ENCODE measurements around the gene KCND3. TPM values are rescaled to one million over a fixed set of nuclear protein-coding genes. Genes with fewer than 3 reads are reported as not detected.

Gene KCND3
- total and polyA plus RNA-seq, 2 donors (not counting 3 experiments of a cell fraction or from before 2014, with no cell fraction given), result 0.03 TPM; not detected in 1

DNA sequence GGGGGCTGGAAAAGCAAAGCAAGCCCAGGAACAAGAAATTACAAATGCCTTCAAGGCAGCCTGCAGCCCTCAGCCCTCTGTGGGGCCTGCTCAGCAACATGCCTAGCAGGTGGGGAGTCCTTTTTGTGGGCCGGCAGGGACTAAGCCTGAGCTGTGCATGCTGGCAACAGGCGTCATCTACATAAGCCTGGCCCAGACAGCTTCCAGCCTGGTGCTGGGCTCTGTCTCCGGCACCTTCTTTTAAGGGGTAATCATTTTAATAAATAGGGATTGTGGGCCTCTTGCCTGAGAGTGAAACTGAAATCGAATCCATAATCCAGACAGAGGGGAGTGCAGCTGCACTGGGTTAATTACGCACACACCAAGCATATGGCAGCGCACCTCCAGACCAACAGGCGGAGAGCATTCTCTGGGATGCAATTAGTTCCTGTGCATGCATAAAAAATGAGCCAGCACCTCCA lies 137.2 kb downstream of the KCND3 start:
- ChIA-PET CTCF (no interaction called here), POLR2A (no interaction called here)
- Histone ChIP-seq H3K9me1 (replicated peaks; ENCODE audit: control insufficient read depth, extremely low read depth, insufficient read depth, low read length) (no peaks in the 10 kb centered on the region), H3K4me1 (ENCODE audit: control insufficient read depth, extremely low read depth, insufficient read depth, low read length) (no peaks in the 10 kb centered on the region), H4K20me1 (replicated peaks; ENCODE audit: control insufficient read depth, extremely low read depth, insufficient read depth, low read length) (no peaks in the 10 kb centered on the region), H3K9ac (replicated peaks; ENCODE audit: extremely low read depth, insufficient read depth, low read length) (no peak overlapping the region), H3K27me3 (ENCODE audit: control insufficient read depth in 2 of 2, insufficient read depth in 2 of 2, low read length in 2 of 2) (no peaks in the 10 kb centered on the region), H3K4me3 (replicated peaks in 1 of 3; ENCODE audit: insufficient read depth in 1 of 3, low read depth in 1 of 3, low read length in 3 of 3) (no peak overlapping the region), H3K79me2 (ENCODE audit: control insufficient read depth, insufficient read depth, low read length) (no peaks in the 10 kb centered on the region), H3K27ac (ENCODE audit: insufficient read depth, low read depth, low read length) (no peak overlapping the region), H3K36me3 (ENCODE audit: control insufficient read depth in 2 of 2, extremely low read depth in 1 of 2, insufficient read depth in 2 of 2, low read length in 2 of 2) (no peaks in the 10 kb centered on the region), H3K9me3 (replicated peaks; ENCODE audit: control insufficient read depth, insufficient read depth, low read length) (no peaks in the 10 kb centered on the region), H3K4me2 (ENCODE audit: insufficient read depth, low read length) (no peak overlapping the region), H2AFZ (ENCODE audit: low read depth, low read length) (no peak overlapping the region)
- no peak for FAIRE-seq
- DNase-seq (ENCODE audit: low read depth, low spot score), result no peak
- intact Hi-C loops (cut with micrococcal nuclease) (no loop called here), dilution Hi-C loops (cut with MboI; ENCODE audit: extremely low pct_ligation_motif_present, low sequenced_read_pairs) (no loop called here)
- TF ChIP-seq FOS (IDR thresholded peaks at IDR 0.05; ENCODE audit: borderline replicate concordance, insufficient read depth, low read length), result no peak
- TF ChIP-seq MYC (IDR thresholded peaks at IDR 0.05; ENCODE audit: low read depth, low read length), result no peak
- no peak for TF ChIP-seq POLR2AphosphoS5 (IDR thresholded peaks at IDR 0.05; ENCODE audit: insufficient read depth, low read depth, low read length)
- TF ChIP-seq, protein P1, sequence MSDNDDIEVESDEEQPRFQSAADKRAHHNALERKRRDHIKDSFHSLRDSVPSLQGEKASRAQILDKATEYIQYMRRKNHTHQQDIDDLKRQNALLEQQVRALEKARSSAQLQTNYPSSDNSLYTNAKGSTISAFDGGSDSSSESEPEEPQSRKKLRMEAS (IDR thresholded peaks at IDR 0.05; ENCODE audit: insufficient read depth, insufficient read length), result no peak
- no peak for TF ChIP-seq JUN (IDR thresholded peaks at IDR 0.05; ENCODE audit: borderline replicate concordance, insufficient read depth, insufficient read length, low read depth)
- BruUV-seq (replicated peaks), result no TSS peak

DNA sequence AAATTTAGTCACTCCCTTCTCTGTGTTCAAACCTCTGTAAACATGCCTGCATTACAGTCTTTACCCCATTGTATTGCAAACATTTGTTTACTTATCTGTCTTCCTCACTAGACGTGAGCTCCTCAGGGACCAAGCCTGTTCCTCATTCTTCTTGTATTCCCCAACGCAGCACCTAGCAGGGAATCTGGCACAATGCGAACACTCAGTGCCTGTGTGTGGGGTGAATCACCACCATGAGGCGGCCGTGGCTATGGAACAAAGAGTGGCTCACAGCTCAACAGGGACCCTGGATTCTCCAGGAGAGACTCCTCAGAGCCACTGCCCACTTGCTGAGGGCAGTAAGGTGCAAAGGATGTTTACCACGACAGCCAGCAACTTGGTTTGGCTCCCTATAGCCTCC lies 137.9 kb downstream of the KCND3 start:
- intact Hi-C loops (cut with micrococcal nuclease) (no loop called here), dilution Hi-C loops (cut with MboI; ENCODE audit: extremely low pct_ligation_motif_present, low sequenced_read_pairs) (no loop called here)
- FAIRE-seq (no peak), DNase-seq (ENCODE audit: low read depth, low spot score) (no peak)
- H3K9me1 ChIP-seq (replicated peaks; ENCODE audit: control insufficient read depth, extremely low read depth, insufficient read depth, low read length), result no peaks in the 10 kb centered on the region
- no peak overlapping the region for H3K27ac ChIP-seq (ENCODE audit: insufficient read depth, low read depth, low read length)
- H2AFZ ChIP-seq (ENCODE audit: low read depth, low read length), result no peak overlapping the region
- no peak overlapping the region for H3K4me3 ChIP-seq (replicated peaks in 1 of 3; ENCODE audit: insufficient read depth in 1 of 3, low read depth in 1 of 3, low read length in 3 of 3)
- no peaks in the 10 kb centered on the region for H4K20me1 ChIP-seq (replicated peaks; ENCODE audit: control insufficient read depth, extremely low read depth, insufficient read depth, low read length)
- no TSS peak for BruUV-seq (replicated peaks)
- H3K36me3 ChIP-seq (ENCODE audit: control insufficient read depth in 2 of 2, extremely low read depth in 1 of 2, insufficient read depth in 2 of 2, low read length in 2 of 2), result no peaks in the 10 kb centered on the region
- CTCF ChIA-PET, result no interaction called here
- H3K4me1 ChIP-seq (ENCODE audit: control insufficient read depth, extremely low read depth, insufficient read depth, low read length), result no peaks in the 10 kb centered on the region
- no peak overlapping the region for H3K4me2 ChIP-seq (ENCODE audit: insufficient read depth, low read length)
- POLR2A ChIA-PET, result no interaction called here
- H3K79me2 ChIP-seq (ENCODE audit: control insufficient read depth, insufficient read depth, low read length), result no peaks in the 10 kb centered on the region
- no peak for TF ChIP-seq MYC (IDR thresholded peaks at IDR 0.05; ENCODE audit: low read depth, low read length)
- TF ChIP-seq EZH2 (IDR thresholded peaks at IDR 0.05; ENCODE audit: borderline replicate concordance, low read depth, low read length, severe bottlenecking), result no peak
- no peak for TF ChIP-seq POLR2AphosphoS5 (IDR thresholded peaks at IDR 0.05; ENCODE audit: insufficient read depth, low read depth, low read length)
- no peak for TF ChIP-seq JUN (IDR thresholded peaks at IDR 0.05; ENCODE audit: borderline replicate concordance, insufficient read depth, insufficient read length, low read depth)
- TF ChIP-seq POLR2A (IDR thresholded peaks at IDR 0.05; ENCODE audit: low read depth, low read length), result no peak
- no peak for TF ChIP-seq GATA2 (IDR thresholded peaks at IDR 0.05; ENCODE audit: insufficient read depth, insufficient read length, low read depth, low read length)
- TF ChIP-seq FOS (IDR thresholded peaks at IDR 0.05; ENCODE audit: borderline replicate concordance, insufficient read depth, low read length), result no peak
- TF ChIP-seq CTCF (IDR thresholded peaks at IDR 0.05; ENCODE audit: extremely low read depth in 1 of 2, insufficient read depth in 1 of 2, low read depth in 1 of 2, low read length in 2 of 2), result no peak
- TF ChIP-seq, protein P1 (IDR thresholded peaks at IDR 0.05; ENCODE audit: insufficient read depth, insufficient read length), result no peak
- no peaks in the 10 kb centered on the region for H3K27me3 ChIP-seq (ENCODE audit: control insufficient read depth in 2 of 2, insufficient read depth in 2 of 2, low read length in 2 of 2)
- no peaks in the 10 kb centered on the region for H3K9me3 ChIP-seq (replicated peaks; ENCODE audit: control insufficient read depth, insufficient read depth, low read length)
- no peak overlapping the region for H3K9ac ChIP-seq (replicated peaks; ENCODE audit: extremely low read depth, insufficient read depth, low read length)

Measured in endothelial cell of umbilical vein (primary cell).